A673 (cell line): ENCODE data around the gene SMOC2. TPM values are rescaled to one million over a fixed set of nuclear protein-coding genes. Genes with fewer than 3 reads are reported as not detected.

Experiments
- BruUV-seq: library from RNA; stranded (reverse); fragments of 400-500 nt; replicated peaks from 2 replicates; lab custom pipeline; 2021; lab: Mats Ljungman, UMichigan
- CTCF ChIA-PET: fragments of 300-600 bp; sonication (Branson Sonifier 250); formaldehyde crosslinking; loops from one replicate; lab custom pipeline; 2022; ENCODE audit warnings: antibody characterized with exemption; lab: Charles Lee
- POLR2A ChIA-PET: fragments of 300-600 bp; sonication (Branson Sonifier 250); formaldehyde crosslinking; loops from one replicate; lab custom pipeline; 2022; ENCODE audit warnings: antibody characterized with exemption; ENCODE audit not compliant: low non-redundant PET; lab: Charles Lee
- DNase-seq: peaks from one replicate; pipeline ENCODE4 v3.0.0-alpha.2; 2015; ENCODE audit warnings: low spot score
- H3K27ac ChIP-seq: fragments of 200-600 bp; sonication (generic); 2 replicates; pipeline ENCODE4 v1.5.1; 2016; ENCODE audit warnings: mixed run types, low read depth, mild to moderate bottlenecking, mixed read lengths, antibody characterized with exemption, low read length; ENCODE audit not compliant: poor library complexity, severe bottlenecking
- H3K27me3 ChIP-seq: fragments of 200-600 bp; sonication (generic); replicated peaks from 2 replicates; pipeline ENCODE4 v1.6.1; 2017; ENCODE audit warnings: mixed run types, low read depth, mild to moderate bottlenecking, mixed read lengths, antibody characterized with exemption, low read length; ENCODE audit not compliant: insufficient read depth, poor library complexity
- H3K36me3 ChIP-seq: fragments of 200-600 bp; sonication (generic); 2 replicates; pipeline ENCODE4 v1.6.1; 2016; ENCODE audit warnings: mixed run types, mild to moderate bottlenecking, mixed read lengths, antibody characterized with exemption, low read length; ENCODE audit not compliant: insufficient read depth, poor library complexity, severe bottlenecking
- H3K4me1 ChIP-seq: fragments of 200-600 bp; sonication (generic); 2 replicates; pipeline ENCODE4 v1.6.1; 2017; ENCODE audit warnings: mixed run types, mild to moderate bottlenecking, mixed read lengths, antibody characterized with exemption, low read length; ENCODE audit not compliant: insufficient read depth, poor library complexity, severe bottlenecking
- H3K4me3 ChIP-seq: fragments of 200-600 bp; sonication (generic); 2 replicates; pipeline ENCODE4 v1.5.1; 2016; ENCODE audit warnings: low read depth, mixed run types, mild to moderate bottlenecking, mixed read lengths, low read length; ENCODE audit not compliant: poor library complexity, severe bottlenecking
- H3K9me3 ChIP-seq: fragments of 200-600 bp; sonication (generic); 2 replicates; pipeline ENCODE4 v1.6.1; 2016; ENCODE audit warnings: mixed run types, low read depth, mild to moderate bottlenecking, mixed read lengths, antibody characterized with exemption, low read length; ENCODE audit not compliant: poor library complexity, severe bottlenecking
- EZH2 ChIP-seq: fragments of 200-600 bp; sonication (generic); IDR thresholded peaks from 2 replicates; pipeline ENCODE4 v1.6.1; 2017; ENCODE audit warnings: borderline replicate concordance, low read depth, mild to moderate bottlenecking, mixed read lengths, antibody characterized with exemption, low read length; ENCODE audit not compliant: poor library complexity, severe bottlenecking
- intact Hi-C: fragments of 100-400 bp; cut with micrococcal nuclease; formaldehyde crosslinking; loops from one replicate; pipeline ENCODE4 v1.10.0; 2022; ENCODE audit not compliant: unreplicated experiment
- total RNA-seq: library from RNA; stranded (reverse); gene quantifications from 2 replicates; pipeline ENCODE4 v1.2.3, GENCODE V29; 2021
- TF ChIP-seq, protein P1 (sequence below): fragments of 300-800, 200-600 bp; sonication (generic); conservative IDR thresholded peaks from 2 replicates; pipeline ENCODE4 v1.5.1; 2017; ENCODE audit warnings: low read depth, mild to moderate bottlenecking, antibody characterized with exemption, low read length, moderate library complexity, mixed read lengths

The SMOC2 gene
- total RNA-seq, 1 experiment from 2014 or later, result 1.8 TPM

DNA sequence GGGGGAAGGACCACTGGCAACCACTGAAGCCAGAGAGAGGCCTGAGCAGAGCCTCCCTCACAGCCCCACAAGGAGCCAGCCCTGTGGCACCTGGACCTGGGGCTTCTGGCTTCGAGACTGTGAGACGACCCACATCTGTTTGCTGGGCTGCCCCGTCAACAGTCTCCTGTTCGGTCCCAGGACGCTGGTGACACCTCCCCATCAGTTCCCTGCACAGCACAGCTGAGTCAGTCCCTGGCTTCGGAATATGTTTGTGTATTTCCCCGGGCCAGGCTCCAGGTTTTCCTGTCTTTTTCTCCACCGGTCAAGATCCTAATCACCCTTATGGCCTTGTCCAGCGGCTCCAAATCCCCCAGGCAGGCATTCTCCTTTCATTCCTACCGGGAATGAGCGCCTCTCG lies 46.4 kb upstream of the SMOC2 start:
- DNase-seq, result no peak
- POLR2A ChIA-PET, result no interaction called here
- intact Hi-C loops, result no loop called here

DNA sequence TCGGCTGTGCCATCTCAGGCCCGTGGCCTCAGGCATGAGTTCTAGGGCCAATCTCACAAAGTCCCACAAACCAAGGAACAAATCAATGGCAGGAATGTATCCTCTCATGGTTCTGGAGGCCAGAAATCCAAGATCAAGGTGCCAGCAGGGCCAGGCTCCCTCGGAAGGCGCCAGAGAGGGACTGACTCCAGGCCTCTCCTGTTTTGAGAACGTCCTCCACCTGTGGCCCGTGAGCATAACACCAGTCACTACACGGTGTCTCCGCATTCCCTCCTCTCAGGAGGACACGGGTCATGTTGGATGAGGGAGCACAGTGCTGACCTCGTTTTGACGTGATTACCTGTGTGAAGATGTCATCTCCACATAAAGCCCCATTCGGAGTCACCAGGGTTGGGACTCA lies 45.0 kb upstream of the SMOC2 start:
- ChIA-PET POLR2A (no interaction called here), CTCF (no interaction called here)
- H3K4me1 ChIP-seq, result no peaks in the 10 kb centered on the region
- DNase-seq, result no peak
- no peak overlapping the region for H3K27ac ChIP-seq
- BruUV-seq, result no TSS peak
- intact Hi-C loops, result no loop called here
- H3K9me3 ChIP-seq, result no peaks in the 10 kb centered on the region
- H3K27me3 ChIP-seq, result no peaks in the 10 kb centered on the region
- no peaks in the 10 kb centered on the region for H3K36me3 ChIP-seq
- no peak overlapping the region for H3K4me3 ChIP-seq
- no peak for TF ChIP-seq EZH2
- TF ChIP-seq, protein P1, sequence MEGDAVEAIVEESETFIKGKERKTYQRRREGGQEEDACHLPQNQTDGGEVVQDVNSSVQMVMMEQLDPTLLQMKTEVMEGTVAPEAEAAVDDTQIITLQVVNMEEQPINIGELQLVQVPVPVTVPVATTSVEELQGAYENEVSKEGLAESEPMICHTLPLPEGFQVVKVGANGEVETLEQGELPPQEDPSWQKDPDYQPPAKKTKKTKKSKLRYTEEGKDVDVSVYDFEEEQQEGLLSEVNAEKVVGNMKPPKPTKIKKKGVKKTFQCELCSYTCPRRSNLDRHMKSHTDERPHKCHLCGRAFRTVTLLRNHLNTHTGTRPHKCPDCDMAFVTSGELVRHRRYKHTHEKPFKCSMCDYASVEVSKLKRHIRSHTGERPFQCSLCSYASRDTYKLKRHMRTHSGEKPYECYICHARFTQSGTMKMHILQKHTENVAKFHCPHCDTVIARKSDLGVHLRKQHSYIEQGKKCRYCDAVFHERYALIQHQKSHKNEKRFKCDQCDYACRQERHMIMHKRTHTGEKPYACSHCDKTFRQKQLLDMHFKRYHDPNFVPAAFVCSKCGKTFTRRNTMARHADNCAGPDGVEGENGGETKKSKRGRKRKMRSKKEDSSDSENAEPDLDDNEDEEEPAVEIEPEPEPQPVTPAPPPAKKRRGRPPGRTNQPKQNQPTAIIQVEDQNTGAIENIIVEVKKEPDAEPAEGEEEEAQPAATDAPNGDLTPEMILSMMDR, result no peak

More for the DNA sequence above, 46.4 kb upstream of the SMOC2 start:
- TF ChIP-seq, protein P1, result no peak
- TF ChIP-seq EZH2, result no peak
- H3K4me3 ChIP-seq, result no peak overlapping the region
- no peaks in the 10 kb centered on the region for H3K36me3 ChIP-seq
- CTCF ChIA-PET, result no interaction called here
- no peaks in the 10 kb centered on the region for H3K4me1 ChIP-seq
- no TSS peak for BruUV-seq
- no peaks in the 10 kb centered on the region for H3K27me3 ChIP-seq
- H3K9me3 ChIP-seq, result no peaks in the 10 kb centered on the region
- no peak overlapping the region for H3K27ac ChIP-seq

DNA sequence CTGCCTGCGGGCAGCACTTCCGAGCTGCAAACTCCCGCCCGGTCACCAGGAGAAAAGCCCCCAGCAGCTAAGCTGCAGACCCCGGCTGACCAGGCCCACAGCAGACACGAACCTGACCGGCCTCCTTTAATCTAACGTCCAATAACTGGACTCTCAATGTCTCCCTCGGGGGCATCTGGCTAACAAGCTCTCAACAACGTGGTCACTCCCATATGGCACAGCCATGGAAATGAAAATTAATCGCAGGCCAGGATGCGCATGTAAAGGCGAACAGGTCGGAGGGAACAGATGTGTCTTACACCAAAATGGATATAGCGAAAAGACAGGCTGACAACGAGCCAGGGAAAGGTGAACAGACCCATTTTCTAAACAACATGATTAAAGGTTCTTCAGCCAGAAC lies 44.4 kb upstream of the SMOC2 start:
- Histone ChIP-seq H3K4me3 (no peak overlapping the region), H3K27ac (no peak overlapping the region), H3K36me3 (no peaks in the 10 kb centered on the region), H3K4me1 (no peaks in the 10 kb centered on the region), H3K9me3 (no peaks in the 10 kb centered on the region), H3K27me3 (no peaks in the 10 kb centered on the region)
- ChIA-PET CTCF (no interaction called here), POLR2A (no interaction called here)
- intact Hi-C loops, result no loop called here
- TF ChIP-seq, protein P1, result no peak
- no peak for TF ChIP-seq EZH2
- no TSS peak for BruUV-seq
- no peak for DNase-seq
